Thymus (tissue), 11 donors: Measurements from ENCODE around the gene OTOP3. TPM values are rescaled to one million over a fixed set of nuclear protein-coding genes. Genes with fewer than 3 reads are reported as not detected.
"Not testable (repeated sequence)": the region's sequence is repeated elsewhere in the genome, so short reads cannot be mapped to it uniquely, and the experiment has no call there.

Source experiments
- DNase-seq, 9 donors: peaks; one replicate each; pipeline ENCODE4 v3.0.0-alpha.2; 2013; ENCODE audit warnings: low spot score in 9 of 9, low read depth in 6 of 9, missing footprints in 1 of 9
- H3K27ac ChIP-seq, 2 donors: one replicate each; pipeline ENCODE4 v1.5.1; 2013; ENCODE audit warnings: control low read depth in 1 of 2, low read depth in 1 of 2, low read length in 1 of 2, mild to moderate bottlenecking in 1 of 2, moderate library complexity in 1 of 2
- H3K27me3 ChIP-seq, 2 donors: one replicate each; pipeline ENCODE4 v1.5.1; 2013; ENCODE audit warnings: low read length in 1 of 2; ENCODE audit not compliant: control insufficient read depth in 2 of 2, insufficient read depth in 1 of 2
- H3K36me3 ChIP-seq, 2 donors: one replicate each; pipeline ENCODE4 v1.5.1; 2013; ENCODE audit warnings: low read length in 1 of 2, mild to moderate bottlenecking in 1 of 2, moderate library complexity in 1 of 2; ENCODE audit not compliant: control insufficient read depth in 2 of 2, insufficient read depth in 2 of 2
- H3K4me1 ChIP-seq, 2 donors: one replicate each; pipeline ENCODE4 v1.5.1; 2013; ENCODE audit warnings: low read length in 2 of 2; ENCODE audit not compliant: control insufficient read depth in 2 of 2, insufficient read depth in 2 of 2
- H3K4me3 ChIP-seq, 2 donors: one replicate each; pipeline ENCODE4 v1.5.1; 2013; ENCODE audit warnings: low read length in 2 of 2, control low read depth in 1 of 2, mild to moderate bottlenecking in 1 of 2
- H3K9me3 ChIP-seq, 2 donors: one replicate each; pipeline ENCODE4 v1.5.1; 2013; ENCODE audit warnings: low read length in 1 of 2, mild to moderate bottlenecking in 1 of 2; ENCODE audit not compliant: control insufficient read depth in 2 of 2, insufficient read depth in 1 of 2
- WGBS: extraction: QIAGEN DNeasy Blood & Tissue Kit; methylation state at CpG from one replicate; pipeline ENCODE4 v1.1.7; 2013; 5-methylcytosine and 5-hydroxymethylcytosine counted together
- polyA plus RNA-seq: library from polyadenylated mRNA; stranded (reverse); fragments of 200-250 nt; gene quantifications from one replicate; pipeline ENCODE4 v1.2.3, GENCODE V29; 2013
- total RNA-seq: library from RNA; stranded (reverse); fragments of 120-200 nt; gene quantifications from one replicate; pipeline ENCODE4 v1.2.4, GENCODE V29; 2013
- donor health status: healthy.

OTOP3 gene
- total and polyA plus RNA-seq, 2 donors: under 0.01 to 0.05 TPM

- WGBS: 42% methylated on average over 14 of the region's 14 CpGs
- H3K9me3 ChIP-seq, DNase-seq, H3K36me3 ChIP-seq: not testable (repeated sequence)
- Histone ChIP-seq H3K4me1 (peaks cover 15 to 20% of the 10 kb centered on the region in 2 donors), H3K27me3 (peaks cover 14 to 88% of the 10 kb centered on the region in 2 donors), H3K27ac (peak overlapping the region in 1 of 2 donors; percentile 73), H3K4me3 (peak overlapping the region; percentile 54)
These were observed 47.1 kb downstream of the OTOP3 start for GRCh38 chr17:74982663-74983313.

- Histone ChIP-seq H3K36me3 (no peaks in the 10 kb centered on the region), H3K4me1 (peaks cover 15 to 33% of the 10 kb centered on the region in 2 donors), H3K27ac (no peak overlapping the region), H3K4me3 (no peak overlapping the region), H3K27me3 (peaks cover 34 to 95% of the 10 kb centered on the region in 2 donors), H3K9me3 (peaks cover 3 to 5% of the 10 kb centered on the region in 2 donors)
- DNase-seq: no peak
- WGBS: 97% methylated on average over 3 of the region's 3 CpGs
These were observed 50.5 kb downstream of the OTOP3 start for GRCh38 chr17:74986206-74986576.

- under 1% methylated on average over 51 of the region's 51 CpGs for WGBS
- Histone ChIP-seq H3K4me1 (peaks cover 6 to 22% of the 10 kb centered on the region in 2 donors), H3K4me3 (peak within 1 kb of the TSS; percentile 28 to 54), H3K27ac (peak within 1 kb of the TSS; percentile 16 to 49), H3K9me3 (peaks cover 3 to 5% of the 10 kb centered on the region in 2 donors), H3K36me3 (no peaks in the 10 kb centered on the region), H3K27me3 (peaks cover 32 to 88% of the 10 kb centered on the region in 2 donors)
- DNase-seq: peak; percentile 73 to 94 (median 88)
These were observed 51.8 kb downstream of the OTOP3 start, which contains the start of gene CDR2L for GRCh38 chr17:74987418-74987908. TSS of gene CDR2L (plus strand) at chr17:74987632. CDS start at chr17:74988044, 412 bp downstream.

- peak overlapping the region; percentile 28 to 54 for H3K4me3 ChIP-seq
- 3% methylated on average over 76 of the region's 76 CpGs for WGBS
- peak in 1 of 9 donors; percentile 23 for DNase-seq
- H3K4me1 ChIP-seq: peaks cover 3 to 19% of the 10 kb centered on the region in 2 donors
- peak overlapping the region in 1 of 2 donors; percentile 16 for H3K27ac ChIP-seq
- peaks cover 30 to 87% of the 10 kb centered on the region in 2 donors for H3K27me3 ChIP-seq
- H3K36me3 ChIP-seq: no peaks in the 10 kb centered on the region
- peaks cover 3 to 5% of the 10 kb centered on the region in 2 donors for H3K9me3 ChIP-seq
These were observed 52.4 kb downstream of the OTOP3 start for GRCh38 chr17:74987909-74988711.

- Histone ChIP-seq H3K27ac (no peak overlapping the region), H3K4me3 (no peak overlapping the region), H3K9me3 (peaks cover 3 to 5% of the 10 kb centered on the region in 2 donors), H3K36me3 (no peaks in the 10 kb centered on the region), H3K4me1 (peaks cover 3 to 19% of the 10 kb centered on the region in 2 donors), H3K27me3 (peaks cover 26 to 64% of the 10 kb centered on the region in 2 donors)
- 95% methylated on average over 10 of the region's 10 CpGs for WGBS
- no peak for DNase-seq
These were observed 54.9 kb downstream of the OTOP3 start for GRCh38 chr17:74990581-74991105.

GRCh38 chr17:74992223-74992622, 56.5 kb downstream of the OTOP3 start:
- H3K36me3 ChIP-seq: no peaks in the 10 kb centered on the region
- H3K27me3 ChIP-seq: peaks cover 24 to 50% of the 10 kb centered on the region in 2 donors
- H3K9me3 ChIP-seq: peaks cover 3 to 5% of the 10 kb centered on the region in 2 donors
- no peak overlapping the region for H3K27ac ChIP-seq
- WGBS: 80% methylated on average over 2 of the region's 2 CpGs
- no peak for DNase-seq
- H3K4me3 ChIP-seq: no peak overlapping the region
- peaks cover under 1 to 13% of the 10 kb centered on the region in 2 donors for H3K4me1 ChIP-seq

- peaks cover 5 to 28% of the 10 kb centered on the region in 2 donors for H3K27me3 ChIP-seq
- H3K4me3 ChIP-seq: no peak overlapping the region
- H3K4me1 ChIP-seq: no peaks in the 10 kb centered on the region
- DNase-seq: no peak
- H3K9me3 ChIP-seq: no peaks in the 10 kb centered on the region
- 94% methylated on average over 7 of the region's 7 CpGs for WGBS
- no peaks in the 10 kb centered on the region for H3K36me3 ChIP-seq
- H3K27ac ChIP-seq: no peak overlapping the region
These were observed 58.7 kb downstream of the OTOP3 start for GRCh38 chr17:74994440-74994839.

GRCh38 chr17:74995847-74996246, 60.1 kb downstream of the OTOP3 start:
- no peak overlapping the region for H3K4me3 ChIP-seq
- WGBS: 90% methylated on average over 5 of the region's 5 CpGs
- no peaks in the 10 kb centered on the region for H3K36me3 ChIP-seq
- DNase-seq: no peak
- H3K9me3 ChIP-seq: no peaks in the 10 kb centered on the region
- peaks cover 0 to 14% of the 10 kb centered on the region in 2 donors for H3K27me3 ChIP-seq
- H3K4me1 ChIP-seq: no peaks in the 10 kb centered on the region
- no peak overlapping the region for H3K27ac ChIP-seq
